ENCODE measurements around the gene SERGEF. TPM values are rescaled to one million over a fixed set of nuclear protein-coding genes. Genes with fewer than 3 reads are reported as not detected.

SERGEF gene
- total and polyA plus RNA-seq, 2 of the 13 experiments (the other 11 are each of a cell fraction or from before 2014, with no cell fraction given) = 54.5 to 114 TPM

DNA sequence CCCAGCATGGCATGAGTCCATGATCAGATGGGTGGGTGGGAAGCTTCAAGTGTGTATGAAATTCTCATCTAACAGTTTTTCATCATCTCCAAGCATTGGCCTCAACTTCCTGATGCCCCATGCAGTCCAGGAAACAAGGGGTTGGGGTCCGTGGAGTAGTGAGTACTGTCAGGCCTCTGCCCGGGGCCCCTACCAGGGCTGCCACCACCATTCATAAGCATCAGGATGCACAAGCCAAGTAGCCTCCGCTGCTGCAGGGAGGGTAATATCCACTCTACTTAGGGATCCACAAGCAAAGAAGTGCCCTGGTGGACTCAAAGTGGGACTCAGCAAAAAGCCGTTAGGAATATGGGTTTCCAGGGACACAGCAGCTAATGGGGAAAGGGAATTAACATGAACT, 229.0 kb downstream of the SERGEF start:
- Histone ChIP-seq H3K4me1 (ENCODE audit: insufficient read depth, low read length) (no peaks in the 10 kb centered on the region), H3K79me2 (ENCODE audit: insufficient read depth, low read length) (no peaks in the 10 kb centered on the region), H3K4me3 (replicated peaks in 1 of 3; ENCODE audit: insufficient read depth in 1 of 3, low read depth in 2 of 3, low read length in 3 of 3) (no peak overlapping the region), H4K20me1 (ENCODE audit: insufficient read depth, low read length) (no peaks in the 10 kb centered on the region), H3K4me2 (ENCODE audit: low read depth, low read length) (no peak overlapping the region), H2AFZ (ENCODE audit: low read length) (no peak overlapping the region), H3K27me3 (ENCODE audit: control insufficient read depth in 1 of 2, insufficient read depth in 2 of 2, low read length in 2 of 2) (no peaks in the 10 kb centered on the region; a peak in 2 of 5 replicates), H3K27ac (ENCODE audit: extremely low read length, insufficient read depth, low read length) (no peak overlapping the region), H3K9ac (ENCODE audit: insufficient read depth, low read depth, low read length) (no peak overlapping the region), H3K36me3 (replicated peaks in 1 of 2; ENCODE audit: control insufficient read depth in 1 of 2, insufficient read depth in 2 of 2, low read length in 2 of 2) (peaks cover 1 to 11% of the 10 kb centered on the region in 2 experiments; a peak in 3 of 5 replicates), H3K9me3 (ENCODE audit: low read length) (no peaks in the 10 kb centered on the region)
- no TSS peak for BruUV-seq (replicated peaks)
- ChIA-PET POLR2A (no interaction called here), CTCF (ENCODE audit: low intra/inter-chr PET ratio, low total read pairs) (no interaction called here)
- WGBS (ENCODE audit: low lambda C conversion rate) = 95% methylated on average over 4 of the region's 4 CpGs
- in situ Hi-C loops (cut with HindIII; ENCODE audit: extremely low pct_ligation_motif_present, low pct_unique_long_range_greater_than_20kb) = no loop called here
- FAIRE-seq = no peak
- DNase-seq (ENCODE audit: low spot score) = no peak
- intact Hi-C loops (cut with micrococcal nuclease; ENCODE audit: unreplicated experiment) = no loop called here
- ATAC-seq = no peak
- no peak for TF ChIP-seq HNRNPUL1 (IDR thresholded peaks at IDR 0.05; ENCODE audit: low read depth, low read length)
- TF ChIP-seq SOX6 (IDR thresholded peaks at IDR 0.05) = no peak
- no peak for TF ChIP-seq SOX6 (CRISPR knock-in tag; IDR thresholded peaks at IDR 0.05)
- no peak for TF ChIP-seq ZNF646 (CRISPR knock-in tag; IDR thresholded peaks at IDR 0.05)
- TF ChIP-seq, protein P1, sequence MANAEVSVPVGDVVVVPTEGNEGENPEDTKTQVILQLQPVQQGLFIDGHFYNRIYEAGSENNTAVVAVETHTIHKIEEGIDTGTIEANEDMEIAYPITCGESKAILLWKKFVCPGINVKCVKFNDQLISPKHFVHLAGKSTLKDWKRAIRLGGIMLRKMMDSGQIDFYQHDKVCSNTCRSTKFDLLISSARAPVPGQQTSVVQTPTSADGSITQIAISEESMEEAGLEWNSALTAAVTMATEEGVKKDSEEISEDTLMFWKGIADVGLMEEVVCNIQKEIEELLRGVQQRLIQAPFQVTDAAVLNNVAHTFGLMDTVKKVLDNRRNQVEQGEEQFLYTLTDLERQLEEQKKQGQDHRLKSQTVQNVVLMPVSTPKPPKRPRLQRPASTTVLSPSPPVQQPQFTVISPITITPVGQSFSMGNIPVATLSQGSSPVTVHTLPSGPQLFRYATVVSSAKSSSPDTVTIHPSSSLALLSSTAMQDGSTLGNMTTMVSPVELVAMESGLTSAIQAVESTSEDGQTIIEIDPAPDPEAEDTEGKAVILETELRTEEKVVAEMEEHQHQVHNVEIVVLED (CRISPR knock-in tag; IDR thresholded peaks at IDR 0.05; ENCODE audit: borderline replicate concordance) = no peak
- TF ChIP-seq ZNF687 (CRISPR knock-in tag; IDR thresholded peaks at IDR 0.05) = no peak
- no peak for TF ChIP-seq ZNF234 (CRISPR knock-in tag; conservative IDR thresholded peaks at IDR 0.05)
- no peak for TF ChIP-seq ARNTL (CRISPR knock-in tag; IDR thresholded peaks at IDR 0.05)
- no peak for TF ChIP-seq PAWR (CRISPR knock-in tag; IDR thresholded peaks at IDR 0.05; ENCODE audit: borderline replicate concordance)
- no peak for TF ChIP-seq ONECUT2 (CRISPR knock-in tag; IDR thresholded peaks at IDR 0.05)
- TF ChIP-seq ZSCAN29 (CRISPR knock-in tag; conservative IDR thresholded peaks at IDR 0.05) = no peak
- TF ChIP-seq, protein P2, sequence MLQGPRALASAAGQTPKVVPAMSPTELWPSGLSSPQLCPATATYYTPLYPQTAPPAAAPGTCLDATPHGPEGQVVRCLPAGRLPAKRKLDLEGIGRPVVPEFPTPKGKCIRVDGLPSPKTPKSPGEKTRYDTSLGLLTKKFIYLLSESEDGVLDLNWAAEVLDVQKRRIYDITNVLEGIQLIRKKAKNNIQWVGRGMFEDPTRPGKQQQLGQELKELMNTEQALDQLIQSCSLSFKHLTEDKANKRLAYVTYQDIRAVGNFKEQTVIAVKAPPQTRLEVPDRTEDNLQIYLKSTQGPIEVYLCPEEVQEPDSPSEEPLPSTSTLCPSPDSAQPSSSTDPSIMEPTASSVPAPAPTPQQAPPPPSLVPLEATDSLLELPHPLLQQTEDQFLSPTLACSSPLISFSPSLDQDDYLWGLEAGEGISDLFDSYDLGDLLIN (CRISPR knock-in tag; IDR thresholded peaks at IDR 0.05; ENCODE audit: borderline replicate concordance) = no peak
